ENCODE data around the gene ADGRE1.

The ADGRE1 gene

DNA sequence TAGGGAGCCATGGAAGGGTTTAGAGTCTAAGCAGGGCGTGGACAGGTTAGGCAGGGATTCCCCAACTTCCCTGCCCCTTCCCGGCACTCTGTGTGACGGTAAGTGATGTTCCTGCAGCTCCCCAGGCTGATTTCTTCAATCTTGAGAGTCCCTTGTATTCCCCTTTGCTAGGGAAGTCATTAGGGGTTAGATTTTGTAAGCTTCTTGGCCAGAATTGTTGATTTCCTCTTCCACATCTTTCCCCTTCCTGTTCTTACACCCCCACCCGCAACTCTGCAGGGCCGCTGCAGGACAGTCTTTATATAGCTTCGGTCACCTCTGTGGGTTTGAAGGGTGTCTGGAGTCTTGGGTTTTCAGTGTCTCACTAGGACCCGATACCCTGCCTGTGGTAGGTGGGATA is 10.6 kb upstream of the ADGRE1 start:
- no peak for DNase-seq

- DNase-seq, result no peak
Observed at GRCh38 chr19:6877766-6878165, 9.6 kb upstream of the ADGRE1 start.

DNA sequence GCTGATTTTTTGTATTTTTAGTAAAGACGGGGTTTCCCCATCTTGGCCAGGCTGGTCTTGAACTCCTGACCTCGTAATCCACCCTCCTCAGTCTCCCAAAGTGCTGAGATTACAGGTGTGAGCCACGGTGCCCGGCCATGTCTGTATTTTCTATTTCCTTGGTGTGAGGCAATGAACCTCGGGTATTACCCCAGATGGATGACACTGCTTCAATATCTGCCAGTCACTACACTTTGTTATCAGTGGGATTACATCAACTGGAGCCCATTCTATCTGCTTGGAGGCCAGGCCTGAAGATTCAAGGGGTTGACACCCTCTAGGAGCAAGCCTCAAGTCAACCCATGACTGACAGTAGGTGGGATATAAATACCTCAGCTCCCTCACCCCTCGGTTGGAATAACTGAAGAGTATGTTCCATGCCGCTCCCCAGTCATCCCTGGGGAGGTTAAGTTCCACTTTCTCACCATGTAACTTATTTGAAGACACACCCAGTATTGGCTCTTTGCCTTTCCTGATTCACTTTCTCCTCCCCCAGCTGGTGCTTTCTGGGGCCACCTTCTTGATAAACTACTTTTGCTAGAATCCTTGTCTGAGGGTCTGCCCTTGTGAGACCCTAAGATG is 992 bp upstream of the ADGRE1 start:
- no peak for DNase-seq

GRCh38 chr19:6888967-6889366 is 1.6 kb downstream of the ADGRE1 start:
- no peak for DNase-seq

DNA sequence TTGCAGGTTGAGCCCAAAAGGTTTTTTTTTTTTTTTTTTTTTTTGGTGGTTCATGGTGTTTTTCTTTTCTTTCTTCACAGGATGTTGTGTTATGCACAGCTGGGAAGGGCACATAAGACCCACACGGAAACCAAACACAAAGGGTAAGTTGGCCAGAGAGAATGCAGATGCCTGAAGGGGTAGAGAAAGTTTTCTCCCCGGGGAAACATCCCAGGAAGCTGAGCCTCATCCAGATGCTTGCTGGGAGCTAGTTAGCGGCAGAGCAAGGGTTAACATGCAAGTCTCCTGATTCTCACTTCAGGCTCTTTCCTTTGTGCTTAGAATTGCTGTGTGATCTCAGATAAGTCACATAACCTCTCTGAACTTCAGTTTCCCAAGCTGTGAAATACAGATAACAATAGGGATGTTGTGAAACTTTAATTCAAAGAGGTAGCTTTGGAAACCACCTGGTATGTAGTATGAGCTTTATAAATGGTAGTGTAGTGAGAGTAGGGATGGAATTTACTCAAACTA is 3.1 kb downstream of the ADGRE1 start:
- no peak for DNase-seq

GRCh38 chr19:6890938-6891337 is 3.6 kb downstream of the ADGRE1 start:
- DNase-seq, result no peak

DNA sequence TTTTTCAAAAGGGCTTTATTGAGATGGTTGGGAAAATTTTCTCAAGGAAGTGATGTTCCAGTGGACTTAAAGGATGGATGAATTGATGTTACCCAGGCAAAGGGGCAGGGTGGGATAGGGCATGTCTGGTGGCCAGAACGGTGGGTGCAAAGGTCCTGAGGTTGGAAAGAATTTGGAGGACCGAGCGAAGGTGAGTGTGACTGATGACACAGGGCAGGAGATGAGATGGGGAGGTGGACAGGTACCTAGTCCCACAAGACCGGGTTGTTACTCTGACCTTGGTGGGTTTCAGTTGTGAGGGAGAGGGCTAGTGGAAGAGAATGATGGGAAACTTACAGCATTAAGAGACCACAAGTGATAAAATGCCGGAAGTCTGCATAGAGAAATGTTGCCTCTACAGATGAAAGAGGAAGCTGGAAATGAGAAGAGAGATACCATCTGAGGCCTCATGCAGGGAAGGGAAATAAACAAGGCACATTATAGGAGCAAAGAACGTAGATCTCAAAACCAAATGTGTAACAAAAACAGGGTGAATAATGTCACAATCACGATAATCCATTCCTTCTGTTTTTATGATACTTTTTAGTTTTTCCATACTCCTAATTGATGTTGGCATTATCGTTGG is 4.5 kb downstream of the ADGRE1 start:
- no peak for DNase-seq

- DNase-seq, result no peak
Observed at GRCh38 chr19:6894313-6894712, 6.9 kb downstream of the ADGRE1 start.

- no peak for DNase-seq
Observed at GRCh38 chr19:6903446-6903845, 16.1 kb downstream of the ADGRE1 start.

DNA sequence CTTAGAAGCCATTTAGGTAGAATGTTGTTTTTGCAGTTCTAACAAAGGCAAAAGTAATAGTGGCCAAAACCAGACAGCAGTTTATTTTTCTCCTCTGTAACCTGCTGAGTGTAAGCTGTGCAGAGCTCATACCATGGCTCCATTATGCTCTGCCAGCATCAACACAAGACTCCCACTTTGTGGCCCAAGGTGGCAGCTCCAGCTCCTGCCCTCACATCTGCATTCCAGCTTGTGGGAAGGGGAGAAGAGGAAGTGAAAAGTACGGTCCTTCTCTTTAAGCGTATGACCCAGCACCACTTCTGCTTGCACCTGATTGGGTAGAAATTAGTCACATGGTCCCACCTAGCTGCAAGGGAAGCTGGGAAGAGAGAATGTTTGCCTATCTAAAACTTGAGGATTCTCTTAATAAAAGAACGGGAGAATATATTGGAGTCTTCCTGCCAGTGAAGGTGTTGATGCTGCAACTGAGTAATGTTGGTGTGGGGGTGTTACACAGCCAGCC is 19.2 kb downstream of the ADGRE1 start:
- no peak for DNase-seq

DNA sequence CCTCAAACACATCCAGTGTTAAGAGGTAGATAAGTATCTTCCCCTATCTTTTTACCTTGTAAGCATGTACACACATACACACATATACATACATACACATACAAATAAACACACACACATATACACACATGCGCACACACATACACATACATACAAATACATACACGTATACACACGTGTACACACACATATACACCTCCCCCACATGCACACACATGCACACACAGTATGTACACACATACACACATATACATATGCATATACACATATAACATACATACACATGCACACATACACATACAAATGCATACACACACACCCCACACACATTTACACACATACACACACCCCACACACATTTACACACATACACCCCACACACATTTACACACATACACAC is 24.1 kb downstream of the ADGRE1 start:
- no peak for DNase-seq

DNA sequence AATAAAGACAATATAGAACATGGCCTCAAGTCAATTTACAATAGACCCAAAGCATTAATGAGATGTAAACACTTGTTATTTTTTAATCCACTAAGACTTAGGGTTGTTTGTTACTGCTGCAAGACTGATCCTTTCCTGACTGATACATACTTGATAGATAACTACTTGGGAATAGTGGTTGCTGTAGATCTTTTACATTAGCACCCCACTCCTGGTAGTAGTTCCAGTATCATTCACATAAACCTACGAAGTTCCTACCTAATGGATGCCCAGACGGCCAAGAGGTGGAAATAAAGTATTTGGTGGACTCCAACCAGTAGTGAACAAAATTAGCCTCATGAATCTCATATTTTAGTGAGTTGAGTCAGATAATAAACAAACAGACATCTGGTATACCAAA is 26.9 kb downstream of the ADGRE1 start:
- no peak for DNase-seq

- no peak for DNase-seq
Observed at GRCh38 chr19:6916952-6917351, 29.6 kb downstream of the ADGRE1 start.

- DNase-seq, result no peak
Observed at GRCh38 chr19:6925386-6925785, 38.0 kb downstream of the ADGRE1 start.

- DNase-seq, result no peak
Observed at GRCh38 chr19:6925801-6926751, 38.7 kb downstream of the ADGRE1 start.

- DNase-seq, result no peak
Observed at GRCh38 chr19:6930190-6930589, 42.8 kb downstream of the ADGRE1 start.

GRCh38 chr19:6935069-6935468 is 47.7 kb downstream of the ADGRE1 start:
- no peak for DNase-seq

GRCh38 chr19:6935618-6936017 is 48.2 kb downstream of the ADGRE1 start:
- no peak for DNase-seq

- DNase-seq, result no peak
Observed at GRCh38 chr19:6945733-6946132, 58.4 kb downstream of the ADGRE1 start.

DNA sequence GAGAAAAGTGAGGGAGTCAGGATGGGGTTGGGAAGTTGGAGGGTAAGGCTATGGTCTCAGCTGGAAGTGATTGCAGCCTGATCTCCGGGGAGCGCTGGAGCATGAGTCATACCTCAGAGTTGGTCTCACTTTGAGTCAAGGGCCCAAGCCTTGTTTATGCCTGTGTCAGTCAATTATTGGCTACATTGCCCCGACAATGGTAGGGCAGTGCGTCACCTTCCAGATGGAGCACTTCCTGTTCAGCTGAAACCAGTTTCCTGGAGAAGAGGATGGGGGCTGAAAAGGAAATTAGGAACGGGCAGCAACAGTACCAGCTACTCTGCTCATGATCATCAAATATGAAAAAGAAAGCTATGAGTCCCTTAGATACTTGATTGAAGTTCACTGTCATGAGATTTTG is 60.4 kb downstream of the ADGRE1 start:
- no peak for DNase-seq

DNA sequence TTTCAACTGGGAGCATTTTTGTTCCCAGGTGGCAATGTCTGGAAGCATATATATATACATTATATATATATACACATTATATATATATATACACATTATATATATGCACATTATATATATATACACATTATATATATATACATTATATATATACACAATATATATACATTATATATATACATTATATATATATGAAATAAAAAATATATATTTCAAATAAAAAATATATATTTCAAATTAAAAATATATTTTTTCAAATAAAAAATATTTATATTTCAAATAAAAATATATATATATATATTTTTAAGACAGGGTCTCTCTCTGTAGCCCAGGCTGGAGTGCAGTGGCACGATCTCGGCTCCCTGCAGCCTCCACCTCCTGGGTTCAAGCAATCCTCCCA is 61.5 kb downstream of the ADGRE1 start:
- DNase-seq, result no peak

DNA sequence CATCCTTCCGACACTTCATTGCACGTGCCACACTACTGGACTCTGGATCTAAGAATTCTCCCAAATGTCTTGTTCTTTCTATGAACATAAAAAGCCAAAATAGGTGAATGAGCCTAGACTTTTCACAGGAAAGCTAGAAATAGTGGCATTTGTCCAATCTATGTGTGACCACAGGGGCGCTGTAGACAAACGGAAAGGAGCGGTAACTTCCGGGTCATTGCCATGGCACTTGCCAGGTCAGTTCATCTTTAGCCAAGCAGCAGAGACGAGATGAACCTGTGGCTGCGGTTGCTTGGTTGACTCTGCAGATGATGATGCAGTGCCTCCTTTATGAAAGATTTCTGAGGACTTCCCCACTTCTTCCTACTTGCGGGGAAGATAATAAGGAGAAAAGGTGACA is 65.6 kb downstream of the ADGRE1 start:
- DNase-seq, result no peak

- no peak for DNase-seq
Observed at GRCh38 chr19:6955082-6955481, 67.7 kb downstream of the ADGRE1 start.

- DNase-seq, result no peak
Observed at GRCh38 chr19:6956573-6956972, 69.2 kb downstream of the ADGRE1 start.
